GM23338 (cell line): ENCODE measurements around the gene CCDC169. TPM values are rescaled to one million over a fixed set of nuclear protein-coding genes. Genes with fewer than 3 reads are reported as not detected.
A peak's percentile ranks its signal among the peaks of the same experiment; 100 is the strongest.

Source experiments
- ATAC-seq: fragments of 200-7000 bp; cut with Tn5 transposase; 3 replicates; pipeline ENCODE4 v1.9.1; 2020
- DNase-seq: peaks from one replicate; pipeline ENCODE4 v3.0.0-alpha.2; 2015; ENCODE audit warnings: low spot score
- H2AFZ ChIP-seq: fragments of 200-600 bp; sonication (generic); 2 replicates; pipeline ENCODE4 v1.8.0; 2016; ENCODE audit warnings: antibody characterized with exemption, mild to moderate bottlenecking, moderate library complexity
- H3F3A ChIP-seq: fragments of 200-600 bp; sonication (generic); replicated peaks from 2 replicates; pipeline ENCODE4 v1.8.0; 2017; ENCODE audit warnings: antibody characterized with exemption, mixed run types, low read depth
- H3K27ac ChIP-seq: fragments of 200-600 bp; sonication (generic); 2 replicates; pipeline ENCODE4 v1.6.1; 2016; ENCODE audit warnings: low read depth
- H3K27me3 ChIP-seq: fragments of 200-600 bp; sonication (generic); 2 replicates; pipeline ENCODE4 v1.8.0; 2016; ENCODE audit warnings: mild to moderate bottlenecking, mixed run types, moderate library complexity; ENCODE audit not compliant: insufficient read depth
- H3K36me3 ChIP-seq: fragments of 200-600 bp; sonication (generic); 2 replicates; pipeline ENCODE4 v1.8.0; 2016; ENCODE audit warnings: mild to moderate bottlenecking; ENCODE audit not compliant: insufficient read depth
- H3K4me1 ChIP-seq: fragments of 200-600 bp; sonication (generic); 2 replicates; pipeline ENCODE4 v1.8.0; 2016; ENCODE audit warnings: mild to moderate bottlenecking, moderate library complexity; ENCODE audit not compliant: insufficient read depth
- H3K4me2 ChIP-seq: fragments of 200-600 bp; sonication (generic); 2 replicates; pipeline ENCODE4 v1.7.1; 2017; ENCODE audit warnings: mixed run types
- H3K4me3 ChIP-seq: fragments of 200-600 bp; sonication (generic); 2 replicates; pipeline ENCODE4 v1.6.1; 2016; ENCODE audit warnings: mixed run types
- H3K79me2 ChIP-seq: fragments of 200-600 bp; sonication (generic); replicated peaks from 2 replicates; pipeline ENCODE4 v1.8.0; 2017; ENCODE audit warnings: mild to moderate bottlenecking; ENCODE audit not compliant: insufficient read depth
- H3K9me2 ChIP-seq: fragments of 200-600 bp; sonication (generic); 2 replicates; pipeline ENCODE4 v1.8.0; 2017; ENCODE audit not compliant: insufficient read depth
- H4K20me1 ChIP-seq: fragments of 200-600 bp; sonication (generic); replicated peaks from 2 replicates; pipeline ENCODE4 v1.8.0; 2017; ENCODE audit warnings: mild to moderate bottlenecking; ENCODE audit not compliant: insufficient read depth
- H3K27ac Mint-ChIP-seq: 2 replicates; pipeline ENCODE4 v1.8.0; 2020; ENCODE audit warnings: inconsistent platforms, mild to moderate bottlenecking, moderate library complexity, mixed read lengths
- H3K27me3 Mint-ChIP-seq: 3 replicates; pipeline ENCODE4 v1.8.0; 2022; ENCODE audit warnings: low read depth, mild to moderate bottlenecking, moderate library complexity, mixed read lengths, inconsistent platforms; ENCODE audit not compliant: insufficient read depth, poor library complexity
- H3K36me3 Mint-ChIP-seq: 3 replicates; pipeline ENCODE4 v1.8.0; 2021; ENCODE audit warnings: low read depth, mild to moderate bottlenecking, inconsistent platforms, moderate library complexity, mixed read lengths
- H3K4me1 Mint-ChIP-seq: 3 replicates; pipeline ENCODE4 v1.8.0; 2020; ENCODE audit warnings: mild to moderate bottlenecking, inconsistent platforms, mixed read lengths
- H3K4me3 Mint-ChIP-seq: 3 replicates; pipeline ENCODE4 v1.8.0; 2021; ENCODE audit warnings: moderate library complexity, mild to moderate bottlenecking, inconsistent platforms, mixed read lengths
- H3K9me3 Mint-ChIP-seq: 3 replicates; pipeline ENCODE4 v1.8.0; 2020; ENCODE audit warnings: moderate library complexity, mild to moderate bottlenecking, inconsistent platforms, mixed read lengths
- CREB1 ChIP-seq: fragments of 250-450 bp; sonication (Bioruptor Pico); IDR thresholded peaks from 2 replicates; pipeline ENCODE4 v1.5.0; 2020; ENCODE audit warnings: low read depth, mild to moderate bottlenecking, moderate library complexity
- EZH2 ChIP-seq: fragments of 200-600 bp; sonication (generic); IDR thresholded peaks from one replicate; pipeline ENCODE4 v1.8.0; 2017; ENCODE audit warnings: antibody characterized with exemption, mild to moderate bottlenecking, low read depth; ENCODE audit not compliant: unreplicated experiment
- EZH2phosphoT487 ChIP-seq: fragments of 200-600 bp; sonication (generic); IDR thresholded peaks from one replicate; pipeline ENCODE4 v1.8.1; 2018; ENCODE audit warnings: antibody characterized with exemption; ENCODE audit not compliant: unreplicated experiment
- NANOG ChIP-seq: IDR thresholded peaks from 2 replicates; pipeline ENCODE4 v1.6.1; 2016; ENCODE audit warnings: antibody characterized with exemption, borderline replicate concordance
- POLR2AphosphoS5 ChIP-seq: IDR thresholded peaks from 2 replicates; pipeline ENCODE4 v1.6.1; 2016; ENCODE audit warnings: antibody characterized with exemption, low read depth
- STAT1 ChIP-seq: IDR thresholded peaks from one replicate; pipeline ENCODE4 v1.6.1; 2016; ENCODE audit warnings: antibody characterized with exemption; ENCODE audit not compliant: unreplicated experiment
- ZNF114 ChIP-seq: fragments of 250-450 bp; sonication (Bioruptor Pico); IDR thresholded peaks from 2 replicates; pipeline ENCODE4 v1.5.0; 2020; ENCODE audit warnings: mild to moderate bottlenecking, moderate library complexity
- ZNF331 ChIP-seq: fragments of 250-450 bp; sonication (Bioruptor Pico); IDR thresholded peaks from 2 replicates; pipeline ENCODE4 v1.5.0; 2020; ENCODE audit warnings: low read depth, mild to moderate bottlenecking, moderate library complexity
- polyA plus RNA-seq: library from polyadenylated mRNA; unstranded; fragments of >200 nt; fragmentation: Nextera tagmentation; extraction: Ambion mirVana; gene quantifications from 2 replicates; pipeline ENCODE4 v1.2.1, GENCODE V29; 2016
- total RNA-seq: library from RNA; depleted of rRNA; stranded (reverse); fragments of >200 nt; shearing (Covaris generic); gene quantifications from 2 replicates; pipeline ENCODE4 v1.2.3, GENCODE V29; 2014
- TF ChIP-seq, protein P1 (sequence below): IDR thresholded peaks from one replicate; pipeline ENCODE4 v1.6.1; 2018; ENCODE audit warnings: antibody characterized with exemption; ENCODE audit not compliant: unreplicated experiment
- TF ChIP-seq, protein P2 (sequence below), 2 experiments: fragments of 200-600 bp in 1 of 2; sonication (generic) in 1 of 2; conservative IDR thresholded peaks; 2 replicates each; pipeline versions ENCODE4 v1.5.1 to v1.6.1; 2016 to 2017; ENCODE audit warnings: antibody characterized with exemption in 2 of 2, low read depth in 2 of 2, mild to moderate bottlenecking in 2 of 2, moderate library complexity in 1 of 2
- TF ChIP-seq, protein P3 (sequence below): IDR thresholded peaks from 2 replicates; pipeline ENCODE4 v1.6.1; 2016; ENCODE audit warnings: antibody characterized with exemption

The CCDC169 gene
- total and polyA plus RNA-seq, 2 experiments from 2014 or later = 48.5 to 61.2 TPM

DNA sequence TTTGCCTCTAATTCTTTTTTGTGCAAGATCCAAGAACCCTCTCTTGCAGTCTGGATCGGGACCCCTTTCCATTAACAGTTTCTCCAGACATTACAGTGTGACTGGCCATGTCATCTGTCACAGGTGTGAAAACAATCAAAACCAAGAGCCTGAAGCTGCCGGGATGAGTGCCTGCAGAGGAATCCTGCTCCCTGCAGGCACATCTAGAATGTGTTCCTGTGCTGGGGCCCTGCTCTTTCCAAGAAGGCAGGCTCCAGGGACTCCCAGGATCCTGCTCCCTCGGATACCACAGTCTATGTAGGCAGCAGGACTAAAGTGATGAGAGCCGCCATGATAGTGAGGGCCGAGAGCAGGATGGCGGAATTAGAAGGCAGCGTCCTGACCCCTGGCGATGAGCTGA is 38.8 kb downstream of the CCDC169 start (continued):
- TF ChIP-seq, protein P1, sequence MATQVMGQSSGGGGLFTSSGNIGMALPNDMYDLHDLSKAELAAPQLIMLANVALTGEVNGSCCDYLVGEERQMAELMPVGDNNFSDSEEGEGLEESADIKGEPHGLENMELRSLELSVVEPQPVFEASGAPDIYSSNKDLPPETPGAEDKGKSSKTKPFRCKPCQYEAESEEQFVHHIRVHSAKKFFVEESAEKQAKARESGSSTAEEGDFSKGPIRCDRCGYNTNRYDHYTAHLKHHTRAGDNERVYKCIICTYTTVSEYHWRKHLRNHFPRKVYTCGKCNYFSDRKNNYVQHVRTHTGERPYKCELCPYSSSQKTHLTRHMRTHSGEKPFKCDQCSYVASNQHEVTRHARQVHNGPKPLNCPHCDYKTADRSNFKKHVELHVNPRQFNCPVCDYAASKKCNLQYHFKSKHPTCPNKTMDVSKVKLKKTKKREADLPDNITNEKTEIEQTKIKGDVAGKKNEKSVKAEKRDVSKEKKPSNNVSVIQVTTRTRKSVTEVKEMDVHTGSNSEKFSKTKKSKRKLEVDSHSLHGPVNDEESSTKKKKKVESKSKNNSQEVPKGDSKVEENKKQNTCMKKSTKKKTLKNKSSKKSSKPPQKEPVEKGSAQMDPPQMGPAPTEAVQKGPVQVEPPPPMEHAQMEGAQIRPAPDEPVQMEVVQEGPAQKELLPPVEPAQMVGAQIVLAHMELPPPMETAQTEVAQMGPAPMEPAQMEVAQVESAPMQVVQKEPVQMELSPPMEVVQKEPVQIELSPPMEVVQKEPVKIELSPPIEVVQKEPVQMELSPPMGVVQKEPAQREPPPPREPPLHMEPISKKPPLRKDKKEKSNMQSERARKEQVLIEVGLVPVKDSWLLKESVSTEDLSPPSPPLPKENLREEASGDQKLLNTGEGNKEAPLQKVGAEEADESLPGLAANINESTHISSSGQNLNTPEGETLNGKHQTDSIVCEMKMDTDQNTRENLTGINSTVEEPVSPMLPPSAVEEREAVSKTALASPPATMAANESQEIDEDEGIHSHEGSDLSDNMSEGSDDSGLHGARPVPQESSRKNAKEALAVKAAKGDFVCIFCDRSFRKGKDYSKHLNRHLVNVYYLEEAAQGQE = no peak
- TF ChIP-seq, protein P2, sequence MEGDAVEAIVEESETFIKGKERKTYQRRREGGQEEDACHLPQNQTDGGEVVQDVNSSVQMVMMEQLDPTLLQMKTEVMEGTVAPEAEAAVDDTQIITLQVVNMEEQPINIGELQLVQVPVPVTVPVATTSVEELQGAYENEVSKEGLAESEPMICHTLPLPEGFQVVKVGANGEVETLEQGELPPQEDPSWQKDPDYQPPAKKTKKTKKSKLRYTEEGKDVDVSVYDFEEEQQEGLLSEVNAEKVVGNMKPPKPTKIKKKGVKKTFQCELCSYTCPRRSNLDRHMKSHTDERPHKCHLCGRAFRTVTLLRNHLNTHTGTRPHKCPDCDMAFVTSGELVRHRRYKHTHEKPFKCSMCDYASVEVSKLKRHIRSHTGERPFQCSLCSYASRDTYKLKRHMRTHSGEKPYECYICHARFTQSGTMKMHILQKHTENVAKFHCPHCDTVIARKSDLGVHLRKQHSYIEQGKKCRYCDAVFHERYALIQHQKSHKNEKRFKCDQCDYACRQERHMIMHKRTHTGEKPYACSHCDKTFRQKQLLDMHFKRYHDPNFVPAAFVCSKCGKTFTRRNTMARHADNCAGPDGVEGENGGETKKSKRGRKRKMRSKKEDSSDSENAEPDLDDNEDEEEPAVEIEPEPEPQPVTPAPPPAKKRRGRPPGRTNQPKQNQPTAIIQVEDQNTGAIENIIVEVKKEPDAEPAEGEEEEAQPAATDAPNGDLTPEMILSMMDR (conservative IDR thresholded peaks at IDR 0.05; ENCODE audit: low read depth in 2 of 2) = no peak
- TF ChIP-seq NANOG (no peak), ZNF331 (CRISPR knock-in tag) (no peak), CREB1 (CRISPR knock-in tag) (no peak), POLR2AphosphoS5 (no peak), EZH2 (no peak), ZNF114 (CRISPR knock-in tag) (no peak), EZH2phosphoT487 (no peak)
- TF ChIP-seq, protein P3, sequence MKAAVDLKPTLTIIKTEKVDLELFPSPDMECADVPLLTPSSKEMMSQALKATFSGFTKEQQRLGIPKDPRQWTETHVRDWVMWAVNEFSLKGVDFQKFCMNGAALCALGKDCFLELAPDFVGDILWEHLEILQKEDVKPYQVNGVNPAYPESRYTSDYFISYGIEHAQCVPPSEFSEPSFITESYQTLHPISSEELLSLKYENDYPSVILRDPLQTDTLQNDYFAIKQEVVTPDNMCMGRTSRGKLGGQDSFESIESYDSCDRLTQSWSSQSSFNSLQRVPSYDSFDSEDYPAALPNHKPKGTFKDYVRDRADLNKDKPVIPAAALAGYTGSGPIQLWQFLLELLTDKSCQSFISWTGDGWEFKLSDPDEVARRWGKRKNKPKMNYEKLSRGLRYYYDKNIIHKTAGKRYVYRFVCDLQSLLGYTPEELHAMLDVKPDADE = no peak

DNA sequence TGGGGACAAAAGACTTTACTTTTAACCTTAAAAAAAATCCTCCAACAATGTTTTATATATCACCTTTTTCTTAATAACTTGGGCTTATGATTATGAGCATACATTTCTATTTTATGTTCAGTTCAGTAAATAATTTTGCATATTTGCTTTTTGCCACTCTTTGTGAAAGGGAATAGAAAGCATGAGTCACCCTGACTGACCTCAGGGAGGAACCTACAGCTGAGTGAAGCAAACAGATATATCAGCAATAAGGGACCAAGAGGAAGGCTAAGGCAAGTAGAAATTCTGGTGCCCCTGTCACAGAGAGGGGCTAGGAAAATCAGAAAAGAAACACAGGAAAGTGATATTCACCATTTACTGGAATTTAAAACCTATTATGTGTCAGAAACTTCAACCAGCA is 46.1 kb downstream of the CCDC169 start:
- H3K27ac Mint-ChIP-seq = 0 out of 2 replicates have a peak overlapping the region, but pooled peaks have one; percentile 38
- no peak overlapping the region for H3K4me3 ChIP-seq

More for the DNA sequence above, 46.1 kb downstream of the CCDC169 start:
- no peak overlapping the region for H3K4me2 ChIP-seq
- H3K79me2 ChIP-seq = no peaks in the 10 kb centered on the region
- no peak overlapping the region for H3K27ac ChIP-seq
- no peak for ATAC-seq
- 0 out of 2 replicates have a peak, but pooled peaks cover 3% of the 10 kb centered on the region for H4K20me1 ChIP-seq
- H3K9me3 Mint-ChIP-seq = peaks cover 4% of the 10 kb centered on the region; the same call in 1 of the 3 replicates
- no peaks in the 10 kb centered on the region for H3K27me3 Mint-ChIP-seq
- 0 out of 2 replicates have a peak, but pooled peaks cover 4% of the 10 kb centered on the region for H3K9me2 ChIP-seq
- TF ChIP-seq EZH2phosphoT487 (no peak), EZH2 (no peak), STAT1 (no peak), ZNF114 (CRISPR knock-in tag) (no peak), ZNF331 (CRISPR knock-in tag) (no peak)
- TF ChIP-seq, protein P1 = no peak
- peaks cover 19% of the 10 kb centered on the region; the same call in 1 of the 2 replicates for H3K36me3 ChIP-seq
- H3F3A ChIP-seq = no peaks in the 10 kb centered on the region
- no peaks in the 10 kb centered on the region for H3K4me1 ChIP-seq
- no peak overlapping the region for H2AFZ ChIP-seq
- H3K36me3 Mint-ChIP-seq = peaks cover 20% of the 10 kb centered on the region
- no peak overlapping the region for H3K4me3 Mint-ChIP-seq
- no peaks in the 10 kb centered on the region for H3K27me3 ChIP-seq
- no peak for DNase-seq
- no peaks in the 10 kb centered on the region; the same call in 2 of the 3 replicates for H3K4me1 Mint-ChIP-seq
